K562 (cell line): ENCODE data around the gene CDR2L. TPM values are rescaled to one million over a fixed set of nuclear protein-coding genes. Genes with fewer than 3 reads are reported as not detected.

ENCODE experiments used
- CHD1 ChIP-seq: fragments of 200-600 bp; sonication (generic); IDR thresholded peaks from one replicate; pipeline ENCODE4 v1.6.1; 2012; ENCODE audit warnings: mild to moderate bottlenecking, moderate library complexity, low read length, inconsistent platforms
- EZH2 ChIP-seq: IDR thresholded peaks from 2 replicates; pipeline ENCODE4 v1.6.1; 2012; ENCODE audit warnings: low read depth, mild to moderate bottlenecking, inconsistent platforms, low read length, borderline replicate concordance
- HMGN3 ChIP-seq: IDR thresholded peaks from 2 replicates; pipeline ENCODE4 v1.6.1; 2011; ENCODE audit warnings: borderline replicate concordance, low read depth, mild to moderate bottlenecking, mixed read lengths, low read length; ENCODE audit not compliant: insufficient read length; ENCODE audit errors: extremely low read depth
- NELFE ChIP-seq: IDR thresholded peaks from 2 replicates; pipeline ENCODE4 v1.6.1; 2011; ENCODE audit warnings: mild to moderate bottlenecking; ENCODE audit not compliant: insufficient read depth, insufficient read length
- PATZ1 ChIP-seq: fragments of 250-450 bp; sonication (Bioruptor Pico); IDR thresholded peaks from 2 replicates; pipeline ENCODE4 v1.5.0; 2020; ENCODE audit warnings: mild to moderate bottlenecking, borderline replicate concordance
- RAD21 ChIP-seq, 2 experiments: fragments of 250-450 bp in 1 of 2; fragments of 450-650 bp in 1 of 2; sonication (Bioruptor Pico) in 1 of 2; formaldehyde crosslinking in 1 of 2; IDR thresholded peaks in 1 of 2; conservative IDR thresholded peaks in 1 of 2; 2 replicates each; pipeline versions ENCODE4 v1.4.0 to v1.8.0; 2020 to 2022; ENCODE audit warnings: mild to moderate bottlenecking in 2 of 2, moderate library complexity in 1 of 2
- RCOR1 ChIP-seq, 2 experiments: IDR thresholded peaks; 2 replicates each; pipeline ENCODE4 v1.6.1; 2012; ENCODE audit warnings: low read depth in 2 of 2, low read length in 2 of 2, borderline replicate concordance in 1 of 2, improper control_type of control experiment in 1 of 2
- SRF ChIP-seq, 2 experiments: fragments of 250-450, 450-650 bp in 1 of 2; sonication (Bioruptor Pico) in 1 of 2; sonication (generic) in 1 of 2; formaldehyde crosslinking; IDR thresholded peaks; 2 replicates each; pipeline versions ENCODE4 v1.5.0 to v1.5.1; 2020 to 2022; ENCODE audit warnings: mild to moderate bottlenecking in 1 of 2, missing genetic modification reagents in 1 of 2
- SRSF7 ChIP-seq: fragments of 200-400 bp; formaldehyde crosslinking; optimal IDR thresholded peaks from 2 replicates; pipeline ENCODE3; 2017; ENCODE audit warnings: mild to moderate bottlenecking, low read depth, low read length
- ZBED1 ChIP-seq: IDR thresholded peaks from 2 replicates; pipeline ENCODE4 v1.6.1; 2014
- ZBTB49 ChIP-seq: sonication (generic); formaldehyde crosslinking; IDR thresholded peaks from 2 replicates; pipeline ENCODE4 v1.8.0; 2022; ENCODE audit warnings: missing genetic modification reagents, mild to moderate bottlenecking, borderline replicate concordance
- ZBTB5 ChIP-seq: fragments of 450-650 bp; IDR thresholded peaks from 2 replicates; pipeline ENCODE4 v1.6.1; 2017; ENCODE audit warnings: antibody characterized with exemption
- ZNF398 ChIP-seq: fragments of 250-450 bp; sonication (Bioruptor Pico); IDR thresholded peaks from 2 replicates; pipeline ENCODE4 v1.8.0; 2021; ENCODE audit warnings: moderate library complexity, mild to moderate bottlenecking, inconsistent platforms
- ZNF77 ChIP-seq: fragments of 250-450 bp; sonication (Bioruptor Pico); IDR thresholded peaks from 2 replicates; pipeline ENCODE4 v1.5.0; 2020
- polyA plus RNA-seq, 8 experiments: library from polyadenylated mRNA; depleted of rRNA in 4 of 8; stranded (reverse) in 5 of 8; unstranded in 3 of 8; fragments of >200 nt; fragmentation: Nextera tagmentation in 2 of 8; fragmentation: Illumina TruSeq in 1 of 8; extraction: Ambion mirVana in 2 of 8; extraction: Trizol in 1 of 8; gene quantifications; 2 replicates each; pipeline versions ENCODE4 v1.2.1 to v1.2.3, GENCODE V29; 2011 to 2014; ENCODE audit warnings: inconsistent platforms in 1 of 8, missing spikeins in 1 of 8
- total RNA-seq, 7 experiments: library from RNA; depleted of rRNA in 6 of 7; stranded (reverse); fragments of >200 nt in 6 of 7; fragmentation: Illumina TruSeq in 2 of 7; extraction: Trizol in 2 of 7; gene quantifications; 2 replicates each; pipeline versions ENCODE4 v1.2.1 to v1.2.3, GENCODE V29; 2011 to 2021; ENCODE audit warnings: low replicate concordance in 1 of 7
- TF ChIP-seq, protein P1 (sequence below): fragments of 450-650 bp; conservative IDR thresholded peaks from 2 replicates; pipeline ENCODE4 v1.6.1; 2016; ENCODE audit warnings: missing genetic modification characterization, low read depth, mild to moderate bottlenecking, control low read depth, missing compliant biosample characterization

Gene CDR2L
- total and polyA plus RNA-seq, 9 of the 15 experiments (the other 6 are each of a cell fraction or from before 2014, with no cell fraction given) = 2.7 to 16.0 (median 7.3) TPM

DNA sequence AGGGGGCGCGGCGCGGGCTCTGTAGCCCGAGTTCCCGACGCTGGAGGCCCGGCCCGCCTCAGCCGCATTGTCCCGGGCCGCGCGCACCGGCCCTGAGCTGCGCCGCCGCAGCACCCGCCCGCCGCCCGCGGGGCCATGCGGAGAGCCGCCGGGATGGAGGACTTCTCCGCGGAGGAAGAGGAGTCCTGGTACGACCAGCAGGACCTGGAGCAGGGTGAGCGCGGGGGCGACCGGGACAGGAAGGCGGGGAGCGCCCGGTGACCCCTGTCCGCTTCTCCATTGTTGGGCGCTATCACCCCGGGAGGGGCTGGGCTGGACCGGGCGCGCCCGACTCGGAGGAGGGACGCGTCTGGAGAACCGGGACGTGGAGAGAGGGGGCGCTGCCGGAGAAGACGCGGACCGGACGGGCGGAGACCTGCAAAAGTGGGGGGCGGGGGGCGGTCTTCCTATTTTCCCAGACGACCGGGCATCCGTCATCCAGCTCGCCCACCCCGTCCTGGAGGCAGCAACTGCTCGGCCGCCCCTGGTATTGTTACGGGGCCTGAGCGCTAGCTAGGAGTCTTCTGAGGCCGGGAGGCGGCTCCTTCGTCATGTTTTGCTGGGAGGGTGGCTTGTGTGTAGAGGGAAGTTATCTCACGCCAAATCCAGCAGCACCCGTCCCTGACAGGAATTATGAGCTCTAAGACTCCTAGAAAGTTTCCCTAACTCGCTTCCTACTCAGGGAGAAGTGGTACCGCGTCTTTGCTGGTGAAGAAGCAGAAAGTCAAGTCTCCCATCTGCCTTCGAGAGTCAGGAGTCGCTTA is 678 bp downstream of the CDR2L start (continued):
- no peak for TF ChIP-seq ZBED1
- no peak for TF ChIP-seq ZBTB49 (CRISPR knock-in tag)
- TF ChIP-seq PATZ1 (CRISPR knock-in tag) = no peak
- TF ChIP-seq, protein P1, sequence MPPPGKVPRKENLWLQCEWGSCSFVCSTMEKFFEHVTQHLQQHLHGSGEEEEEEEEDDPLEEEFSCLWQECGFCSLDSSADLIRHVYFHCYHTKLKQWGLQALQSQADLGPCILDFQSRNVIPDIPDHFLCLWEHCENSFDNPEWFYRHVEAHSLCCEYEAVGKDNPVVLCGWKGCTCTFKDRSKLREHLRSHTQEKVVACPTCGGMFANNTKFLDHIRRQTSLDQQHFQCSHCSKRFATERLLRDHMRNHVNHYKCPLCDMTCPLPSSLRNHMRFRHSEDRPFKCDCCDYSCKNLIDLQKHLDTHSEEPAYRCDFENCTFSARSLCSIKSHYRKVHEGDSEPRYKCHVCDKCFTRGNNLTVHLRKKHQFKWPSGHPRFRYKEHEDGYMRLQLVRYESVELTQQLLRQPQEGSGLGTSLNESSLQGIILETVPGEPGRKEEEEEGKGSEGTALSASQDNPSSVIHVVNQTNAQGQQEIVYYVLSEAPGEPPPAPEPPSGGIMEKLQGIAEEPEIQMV (tag) = peak; percentile 17; the same call in 1 of the 2 replicates
- TF ChIP-seq ZNF77 = no peak
- no peak for TF ChIP-seq SRF (CRISPR knock-in tag; IDR thresholded peaks at IDR 0.05)
- TF ChIP-seq SRSF7 = no peak
- peak; percentile 73 for TF ChIP-seq CHD1
- no peak for TF ChIP-seq NELFE
- TF ChIP-seq RAD21 (CRISPR knock-in tag; conservative IDR thresholded peaks at IDR 0.05 in 1 of 2, IDR thresholded peaks at IDR 0.05 in 1 of 2) = 0 out of 4 replicates have a peak, but pooled peaks of 1 of the 2 experiments have one; percentile 30
- TF ChIP-seq EZH2 = no peak
- TF ChIP-seq ZBTB5 = no peak
- TF ChIP-seq ZNF398 (CRISPR knock-in tag) = no peak
- TF ChIP-seq RCOR1 (IDR thresholded peaks at IDR 0.05; ENCODE audit: borderline replicate concordance in 1 of 2, low read depth in 2 of 2, low read length in 2 of 2) = peak in 1 of 2 experiments; percentile 28; a peak in 1 of 4 replicates
- peak; percentile 69 for TF ChIP-seq HMGN3
